HG03064 (cell line): ENCODE measurements around the gene CPB1.

Source experiments
- ATAC-seq: cut with Tn5 transposase; IDR thresholded peaks from one replicate; pipeline ENCODE4 v1.9.1; 2021; ENCODE audit warnings: low read depth; ENCODE audit not compliant: unreplicated experiment

Gene CPB1

GRCh38 chr3:148828136-148828690 lies 602 bp downstream of the CPB1 start:
- no peak for ATAC-seq

- ATAC-seq: no peak
Observed at GRCh38 chr3:148829926-148830325, 2.3 kb downstream of the CPB1 start.

GRCh38 chr3:148833223-148833622 lies 5.6 kb downstream of the CPB1 start:
- ATAC-seq: no peak

- ATAC-seq: no peak
Observed at GRCh38 chr3:148839805-148840204, 12.2 kb downstream of the CPB1 start.

GRCh38 chr3:148840451-148840850 lies 12.8 kb downstream of the CPB1 start:
- ATAC-seq: no peak

- ATAC-seq: no peak
Observed at GRCh38 chr3:148845756-148846395, 18.3 kb downstream of the CPB1 start.

GRCh38 chr3:148847351-148847750 lies 19.7 kb downstream of the CPB1 start:
- no peak for ATAC-seq

- no peak for ATAC-seq
Observed at GRCh38 chr3:148848410-148848809, 20.8 kb downstream of the CPB1 start.

GRCh38 chr3:148852271-148852992 lies 24.8 kb downstream of the CPB1 start:
- no peak for ATAC-seq

GRCh38 chr3:148853076-148853475 lies 25.5 kb downstream of the CPB1 start:
- no peak for ATAC-seq

GRCh38 chr3:148854061-148854460 lies 26.4 kb downstream of the CPB1 start:
- ATAC-seq: no peak

GRCh38 chr3:148856384-148856783 lies 28.8 kb downstream of the CPB1 start:
- ATAC-seq: no peak

- ATAC-seq: no peak
Observed at GRCh38 chr3:148857316-148857715, 29.7 kb downstream of the CPB1 start.

- peak; percentile 75 for ATAC-seq
Observed at GRCh38 chr3:148861277-148861869, 33.8 kb downstream of the CPB1 start.

GRCh38 chr3:148863297-148863696 lies 35.7 kb downstream of the CPB1 start:
- ATAC-seq: no peak

GRCh38 chr3:148863814-148864213 lies 36.2 kb downstream of the CPB1 start:
- ATAC-seq: no peak

- no peak for ATAC-seq
Observed at GRCh38 chr3:148865049-148865448, 37.4 kb downstream of the CPB1 start, which contains the start of gene CPA3. CPA3 (plus strand) TSS chr3:148865296; CDS start chr3:148865308, 12 bp downstream.

GRCh38 chr3:148866261-148866660 lies 38.6 kb downstream of the CPB1 start:
- no peak for ATAC-seq

GRCh38 chr3:148873270-148873927 lies 45.8 kb downstream of the CPB1 start:
- ATAC-seq: no peak

- ATAC-seq: no peak
Observed at GRCh38 chr3:148873977-148874376, 46.4 kb downstream of the CPB1 start.

GRCh38 chr3:148878095-148878494 lies 50.5 kb downstream of the CPB1 start:
- ATAC-seq: no peak
